CD8-positive, alpha-beta memory T cell (primary cell): ENCODE data around the gene MGAT4B. TPM values are rescaled to one million over a fixed set of nuclear protein-coding genes. Genes with fewer than 3 reads are reported as not detected.

Experiments used
- CTCF ChIA-PET: fragments of 350-600 bp; sonication (Branson Sonifier 250); formaldehyde crosslinking; loops from one replicate; lab custom pipeline; 2021; ENCODE audit warnings: antibody characterized with exemption; lab: Charles Lee
- POLR2A ChIA-PET: fragments of 350-600 bp; sonication (Branson Sonifier 250); formaldehyde crosslinking; loops from one replicate; lab custom pipeline; 2021; ENCODE audit warnings: antibody characterized with exemption; lab: Charles Lee
- DNase-seq, 5 donors: peaks; one replicate each; pipeline versions ENCODE4 v3.0.0 to v3.0.0-alpha.2; 2020 to 2022; ENCODE audit warnings: mixed read lengths in 1 of 5
- H3K27ac ChIP-seq: one replicate; pipeline ENCODE4 v1.7.0; 2013; ENCODE audit warnings: low read depth, mild to moderate bottlenecking, low read length, moderate library complexity
- H3K27me3 ChIP-seq: 2 replicates; pipeline ENCODE4 v1.7.0; 2013; ENCODE audit warnings: low read length, mild to moderate bottlenecking; ENCODE audit not compliant: insufficient read depth, poor library complexity, severe bottlenecking
- H3K36me3 ChIP-seq: 2 replicates; pipeline ENCODE4 v1.7.0; 2013; ENCODE audit warnings: mild to moderate bottlenecking, low read length, moderate library complexity; ENCODE audit not compliant: insufficient read depth
- H3K4me1 ChIP-seq: 2 replicates; pipeline ENCODE4 v1.7.0; 2013; ENCODE audit warnings: mild to moderate bottlenecking, low read length, moderate library complexity; ENCODE audit not compliant: insufficient read depth
- H3K4me3 ChIP-seq: 2 replicates; pipeline ENCODE4 v1.7.0; 2013; ENCODE audit warnings: mild to moderate bottlenecking, low read length
- H3K9me3 ChIP-seq: 2 replicates; pipeline ENCODE4 v1.7.0; 2013; ENCODE audit warnings: mild to moderate bottlenecking, low read length
- H3K27ac Mint-ChIP-seq, 8 donors: one replicate each; pipeline ENCODE4 v1.8.0; 2020 to 2021; ENCODE audit warnings: mixed read lengths in 8 of 8, mild to moderate bottlenecking in 6 of 8, inconsistent platforms in 3 of 8, moderate library complexity in 3 of 8
- H3K27me3 Mint-ChIP-seq, 2 donors: one replicate each; pipeline ENCODE4 v1.8.0; 2020 to 2021; ENCODE audit warnings: mixed read lengths in 2 of 2, mild to moderate bottlenecking in 1 of 2, moderate library complexity in 1 of 2
- H3K36me3 Mint-ChIP-seq, 3 donors: one replicate each; pipeline ENCODE4 v1.8.0; 2020 to 2021; ENCODE audit warnings: mixed read lengths in 3 of 3, inconsistent platforms in 1 of 3, mild to moderate bottlenecking in 1 of 3
- H3K4me1 Mint-ChIP-seq, 3 donors: one replicate each; pipeline ENCODE4 v1.8.0; 2020 to 2021; ENCODE audit warnings: mixed read lengths in 3 of 3, inconsistent platforms in 1 of 3, mild to moderate bottlenecking in 1 of 3
- H3K4me3 Mint-ChIP-seq, 7 donors: one replicate each; pipeline ENCODE4 v1.8.0; 2020 to 2021; ENCODE audit warnings: mixed read lengths in 7 of 7, mild to moderate bottlenecking in 6 of 7, moderate library complexity in 4 of 7, inconsistent platforms in 2 of 7
- H3K9me3 Mint-ChIP-seq, 5 donors: one replicate each; pipeline ENCODE4 v1.8.0; 2020 to 2022; ENCODE audit warnings: mixed read lengths in 5 of 5, mild to moderate bottlenecking in 3 of 5, moderate library complexity in 2 of 5, inconsistent platforms in 1 of 5
- polyA plus RNA-seq: library from polyadenylated mRNA; unstranded; fragments of 300-500 nt; fragmentation: Illumina TruSeq; gene quantifications from one replicate; pipeline ENCODE4 v1.2.3, GENCODE V29; 2021
- total RNA-seq, 2 experiments: library from RNA; stranded (reverse); gene quantifications; one replicate each; pipeline ENCODE4 v1.2.3, GENCODE V29; 2021

MGAT4B gene
- total and polyA plus RNA-seq, 3 experiments from 2014 or later: 21.0 to 103 (median 94.0) TPM

- no peaks in the 10 kb centered on the region for H3K36me3 ChIP-seq
- no peaks in the 10 kb centered on the region for H3K9me3 ChIP-seq
- peaks cover 0 to 17% (median 6%) of the 10 kb centered on the region in 3 donors for H3K36me3 Mint-ChIP-seq
- H3K4me3 Mint-ChIP-seq: peak overlapping the region in 5 of 7 donors; percentile 26 to 76 (median 40)
- POLR2A ChIA-PET: no interaction called here
- peak overlapping the region in 4 of 8 donors; percentile 2 to 91 (median 59) for H3K27ac Mint-ChIP-seq
- no peak overlapping the region for H3K4me3 ChIP-seq
- H3K27ac ChIP-seq: no peak overlapping the region
- peaks cover 19 to 36% (median 19%) of the 10 kb centered on the region in 3 donors for H3K4me1 Mint-ChIP-seq
- peaks cover 0 to 3% of the 10 kb centered on the region in 2 donors for H3K27me3 Mint-ChIP-seq
- CTCF ChIA-PET: no interaction called here
- H3K4me1 ChIP-seq: peaks cover 22% of the 10 kb centered on the region
- no peaks in the 10 kb centered on the region for H3K9me3 Mint-ChIP-seq
- DNase-seq: no peak
- no peaks in the 10 kb centered on the region for H3K27me3 ChIP-seq
These were observed 9.0 kb upstream of the MGAT4B start for GRCh38 chr5:179815491-179816249.

GRCh38 chr5:179814090-179814489 lies 7.4 kb upstream of the MGAT4B start:
- Histone ChIP-seq H3K36me3 (no peaks in the 10 kb centered on the region), H3K27ac (no peak overlapping the region), H3K9me3 (no peaks in the 10 kb centered on the region), H3K4me1 (peaks cover 9% of the 10 kb centered on the region), H3K4me3 (no peak overlapping the region), H3K27me3 (no peaks in the 10 kb centered on the region)
- Mint-ChIP-seq H3K36me3 (peaks cover 0 to 17% (median 6%) of the 10 kb centered on the region in 3 donors), H3K4me1 (peaks cover 12 to 21% (median 12%) of the 10 kb centered on the region in 3 donors), H3K27ac (peak overlapping the region in 1 of 8 donors; percentile 58), H3K4me3 (peak overlapping the region in 1 of 7 donors; percentile 66), H3K27me3 (peaks cover 0 to 3% of the 10 kb centered on the region in 2 donors), H3K9me3 (no peaks in the 10 kb centered on the region)
- ChIA-PET CTCF (interaction anchor here (0.8 to 1.2 kb wide), 3 partner anchors 12 to 94 kb away, joined by 3 to 5 read pairs (median 3); no protein-coding TSS in a partner anchor), POLR2A (interaction anchor here (0.9 kb wide), 1 partner anchor 17 kb away, joined by 3 read pairs; no protein-coding TSS in a partner anchor)
- no peak for DNase-seq

- H3K4me1 Mint-ChIP-seq: peaks cover 4 to 15% (median 5%) of the 10 kb centered on the region in 3 donors
- no peak for DNase-seq
- CTCF ChIA-PET: interaction anchor here (0.9 to 2.3 kb wide), 4 partner anchors 11 to 95 kb away, joined by 3 to 10 read pairs (median 4); no protein-coding TSS in a partner anchor
- POLR2A ChIA-PET: no interaction called here
- peak overlapping the region in 1 of 7 donors; percentile 44 for H3K4me3 Mint-ChIP-seq
- H3K9me3 ChIP-seq: no peaks in the 10 kb centered on the region
- H3K9me3 Mint-ChIP-seq: no peaks in the 10 kb centered on the region
- peaks cover 0 to 3% of the 10 kb centered on the region in 2 donors for H3K27me3 Mint-ChIP-seq
- H3K36me3 Mint-ChIP-seq: peaks cover 0 to 17% (median 6%) of the 10 kb centered on the region in 3 donors
- no peaks in the 10 kb centered on the region for H3K27me3 ChIP-seq
- no peaks in the 10 kb centered on the region for H3K36me3 ChIP-seq
- H3K27ac ChIP-seq: peak overlapping the region; percentile 48
- H3K4me1 ChIP-seq: peaks cover under 1% of the 10 kb centered on the region
- H3K4me3 ChIP-seq: no peak overlapping the region
- peak overlapping the region in 2 of 8 donors; percentile 27 to 42 for H3K27ac Mint-ChIP-seq
These were observed 6.4 kb upstream of the MGAT4B start for GRCh38 chr5:179812997-179813607.

- no peaks in the 10 kb centered on the region for H3K9me3 ChIP-seq
- POLR2A ChIA-PET: no interaction called here
- peaks cover 0 to 10% (median 2%) of the 10 kb centered on the region in 3 donors for H3K4me1 Mint-ChIP-seq
These were observed 5.6 kb upstream of the MGAT4B start for GRCh38 chr5:179812135-179812825.

GRCh38 chr5:179805529-179806249 lies 977 bp downstream of the MGAT4B start:
- Mint-ChIP-seq H3K36me3 (peaks cover 1 to 9% (median 3%) of the 10 kb centered on the region in 3 donors), H3K4me3 (peak overlapping the region; percentile 82 to 95 (median 86)), H3K27ac (peak overlapping the region in 6 of 8 donors; percentile 51 to 86 (median 72)), H3K9me3 (peaks cover 0 to 4% (median 0%) of the 10 kb centered on the region in 5 donors), H3K27me3 (no peaks in the 10 kb centered on the region), H3K4me1 (peaks cover 27 to 38% (median 28%) of the 10 kb centered on the region in 3 donors)
- Histone ChIP-seq H3K4me3 (peak overlapping the region; percentile 41), H3K4me1 (peaks cover 33% of the 10 kb centered on the region), H3K27ac (peak overlapping the region; percentile 54), H3K9me3 (no peaks in the 10 kb centered on the region), H3K27me3 (no peaks in the 10 kb centered on the region), H3K36me3 (no peaks in the 10 kb centered on the region)
- CTCF ChIA-PET: interaction anchor here (0.9 to 1.0 kb wide), 3 partner anchors 9 to 101 kb away, joined by 3 to 4 read pairs (median 3); no protein-coding TSS in a partner anchor
- POLR2A ChIA-PET: interaction anchor here (0.8 to 1.8 kb wide), 5 partner anchors 9 to 17 kb away, joined by 5 to 12 read pairs (median 5); partner anchors contain the start of genes LTC4S and SQSTM1
- DNase-seq: peak in 2 of 5 donors; percentile 30 to 63

More at GRCh38 chr5:179812135-179812825, 5.6 kb upstream of the MGAT4B start:
- H3K9me3 Mint-ChIP-seq: no peaks in the 10 kb centered on the region
- Histone ChIP-seq H3K27ac (peak overlapping the region; percentile 48), H3K36me3 (no peaks in the 10 kb centered on the region), H3K4me1 (no peaks in the 10 kb centered on the region), H3K27me3 (no peaks in the 10 kb centered on the region), H3K4me3 (no peak overlapping the region)
- DNase-seq: no peak
- no peak overlapping the region for H3K27ac Mint-ChIP-seq
- CTCF ChIA-PET: interaction anchor here (1.3 to 2.3 kb wide), 3 partner anchors 10 to 95 kb away, joined by 3 to 10 read pairs (median 3); no protein-coding TSS in a partner anchor
- peaks cover 0 to 17% (median 6%) of the 10 kb centered on the region in 3 donors for H3K36me3 Mint-ChIP-seq
- no peak overlapping the region for H3K4me3 Mint-ChIP-seq
- H3K27me3 Mint-ChIP-seq: no peaks in the 10 kb centered on the region

GRCh38 chr5:179805070-179805528 lies 1.6 kb downstream of the MGAT4B start:
- Mint-ChIP-seq H3K4me1 (peaks cover 27 to 38% (median 28%) of the 10 kb centered on the region in 3 donors), H3K36me3 (peaks cover 1 to 11% (median 3%) of the 10 kb centered on the region in 3 donors), H3K27ac (peak overlapping the region in 7 of 8 donors; percentile 51 to 86 (median 73)), H3K4me3 (peak overlapping the region; percentile 82 to 95 (median 86)), H3K9me3 (peaks cover 0 to 4% (median 0%) of the 10 kb centered on the region in 5 donors), H3K27me3 (no peaks in the 10 kb centered on the region)
- Histone ChIP-seq H3K4me3 (peak overlapping the region; percentile 24), H3K27ac (peak overlapping the region; percentile 54), H3K4me1 (peaks cover 33% of the 10 kb centered on the region), H3K36me3 (no peaks in the 10 kb centered on the region), H3K27me3 (no peaks in the 10 kb centered on the region), H3K9me3 (no peaks in the 10 kb centered on the region)
- no peak for DNase-seq
- ChIA-PET POLR2A (interaction anchor here (0.8 to 1.8 kb wide), 5 partner anchors 8 to 17 kb away, joined by 5 to 12 read pairs (median 5); partner anchors contain the start of genes LTC4S and SQSTM1), CTCF (interaction anchor here (0.9 to 1.0 kb wide), 3 partner anchors 8 to 102 kb away, joined by 3 to 4 read pairs (median 3); no protein-coding TSS in a partner anchor)
